DOHH2 (cell line): ENCODE results near the gene SMARCA4.

Experiments used
- CTCF ChIP-seq: fragments of 200-600 bp; sonication (generic); IDR thresholded peaks from one replicate; pipeline ENCODE4 v1.5.1; 2014; ENCODE audit warnings: antibody characterized with exemption, mild to moderate bottlenecking, low read depth, low read length; ENCODE audit not compliant: poor library complexity, severe bottlenecking
- EZH2phosphoT487 ChIP-seq: fragments of 200-600 bp; sonication (generic); IDR thresholded peaks from 2 replicates; pipeline ENCODE4 v1.6.1; 2017; ENCODE audit warnings: borderline replicate concordance, mild to moderate bottlenecking, antibody characterized with exemption, low read length, moderate library complexity, mixed read lengths

DNA sequence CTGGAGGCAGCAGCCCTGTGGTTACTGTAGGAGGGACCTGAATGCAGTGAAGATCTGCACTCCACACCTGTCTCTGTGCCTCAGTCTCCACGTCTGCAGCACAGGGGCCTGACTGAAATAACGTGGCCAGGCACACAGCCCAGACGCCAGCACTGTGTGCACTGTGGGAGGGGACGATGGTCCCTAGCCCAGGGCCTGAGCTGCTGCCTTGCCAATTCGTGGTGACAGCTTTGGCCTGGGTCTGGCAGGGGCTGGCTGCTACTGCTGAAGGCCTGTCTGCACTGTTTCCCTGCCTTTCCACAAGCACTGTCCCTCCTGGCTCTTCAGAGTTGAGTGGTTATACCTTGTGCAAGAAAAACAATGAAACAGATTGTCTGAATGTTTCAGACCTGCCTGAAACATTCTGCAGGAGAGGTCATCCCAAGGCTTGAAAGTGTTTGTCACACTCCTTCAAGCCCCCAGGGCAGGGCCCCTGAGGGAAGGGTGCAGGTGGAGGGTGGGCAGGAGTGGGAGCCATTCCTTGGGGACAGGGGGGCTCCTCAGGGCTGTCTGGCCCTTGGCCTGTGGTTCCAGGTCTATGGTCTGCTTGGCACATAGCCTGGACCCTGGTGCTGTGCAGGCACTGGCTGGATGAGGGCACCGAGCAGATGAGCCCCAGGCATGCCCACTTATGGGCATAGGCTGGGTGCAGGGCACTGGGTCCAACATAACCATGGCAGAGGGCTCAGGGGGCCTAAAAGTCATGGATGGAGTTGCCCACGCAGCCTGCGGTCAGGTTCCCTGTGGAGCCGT is 89.7 kb downstream of the SMARCA4 start:
- TF ChIP-seq CTCF (no peak), EZH2phosphoT487 (no peak)
